Peyer's patch (tissue), 4 donors: ENCODE measurements around the gene ATG7.

Source experiments
- CTCF ChIP-seq, 6 experiments: fragments of 450-650 bp in 4 of 6; fragments of 200-600 bp in 2 of 6; sonication (generic) in 1 of 6; IDR thresholded peaks; one replicate each; pipeline ENCODE4 v1.5.1; 2017 to 2019; ENCODE audit warnings: antibody characterized with exemption in 6 of 6, mild to moderate bottlenecking in 3 of 6, moderate library complexity in 1 of 6
- POLR2A ChIP-seq, 2 donors: fragments of 450-650 bp; IDR thresholded peaks; one replicate each; pipeline ENCODE4 v1.5.1; 2017; ENCODE audit warnings: antibody characterized with exemption in 2 of 2, mild to moderate bottlenecking in 2 of 2, moderate library complexity in 2 of 2

GRCh38 chr3:11587766-11588165 lies 315.6 kb downstream of the ATG7 start:
- TF ChIP-seq CTCF (IDR thresholded peaks at IDR 0.05) (no peak), POLR2A (IDR thresholded peaks at IDR 0.05) (no peak)
